ENCODE results near the gene PURB.
"Not testable (repeated sequence)": the region's sequence is repeated elsewhere in the genome, so short reads cannot be mapped to it uniquely, and the experiment has no call there.

PURB gene

GRCh38 chr7:44881066-44881600 lies 4.2 kb downstream of the PURB start:
- Mint-ChIP-seq H3K9me3 (peaks cover 5% of the 10 kb centered on the region), H3K36me3 (ENCODE audit: low read depth) (peaks cover 86% of the 10 kb centered on the region)

GRCh38 chr7:44880317-44881018 lies 4.9 kb downstream of the PURB start:
- Mint-ChIP-seq H3K36me3 (ENCODE audit: low read depth) (peaks cover 83% of the 10 kb centered on the region), H3K27ac (peak overlapping the region; percentile 56), H3K4me3 (peak overlapping the region; percentile 87), H3K4me1 (ENCODE audit: low read depth) (peaks cover 56% of the 10 kb centered on the region), H3K9me3 (peaks cover 5% of the 10 kb centered on the region), H3K27me3 (no peaks in the 10 kb centered on the region)
- no peak for DNase-seq

More at GRCh38 chr7:44881066-44881600, 4.2 kb downstream of the PURB start:
- DNase-seq: no peak
- H3K4me3 Mint-ChIP-seq: peak overlapping the region; percentile 87
- peak overlapping the region; percentile 55 for H3K27ac Mint-ChIP-seq
- H3K27me3 Mint-ChIP-seq: no peaks in the 10 kb centered on the region
- peaks cover 61% of the 10 kb centered on the region for H3K4me1 Mint-ChIP-seq (ENCODE audit: low read depth)

- no peak for DNase-seq
- peaks cover 24% of the 10 kb centered on the region for H3K4me1 Mint-ChIP-seq (ENCODE audit: low read depth)
- H3K27me3 Mint-ChIP-seq: no peaks in the 10 kb centered on the region
- H3K4me3 Mint-ChIP-seq: no peak overlapping the region
- H3K27ac Mint-ChIP-seq: no peak overlapping the region
- H3K9me3 Mint-ChIP-seq: no peaks in the 10 kb centered on the region
- peaks cover 50% of the 10 kb centered on the region for H3K36me3 Mint-ChIP-seq (ENCODE audit: low read depth)
Observed at GRCh38 chr7:44876393-44876792, 8.9 kb downstream of the PURB start.

GRCh38 chr7:44875241-44875640 lies 10.1 kb downstream of the PURB start:
- no peak overlapping the region for H3K4me3 Mint-ChIP-seq
- peaks cover 38% of the 10 kb centered on the region for H3K36me3 Mint-ChIP-seq (ENCODE audit: low read depth)
- H3K4me1 Mint-ChIP-seq (ENCODE audit: low read depth): peaks cover 12% of the 10 kb centered on the region
- no peak for DNase-seq
- no peaks in the 10 kb centered on the region for H3K9me3 Mint-ChIP-seq
- H3K27me3 Mint-ChIP-seq: no peaks in the 10 kb centered on the region
- no peak overlapping the region for H3K27ac Mint-ChIP-seq

DNA sequence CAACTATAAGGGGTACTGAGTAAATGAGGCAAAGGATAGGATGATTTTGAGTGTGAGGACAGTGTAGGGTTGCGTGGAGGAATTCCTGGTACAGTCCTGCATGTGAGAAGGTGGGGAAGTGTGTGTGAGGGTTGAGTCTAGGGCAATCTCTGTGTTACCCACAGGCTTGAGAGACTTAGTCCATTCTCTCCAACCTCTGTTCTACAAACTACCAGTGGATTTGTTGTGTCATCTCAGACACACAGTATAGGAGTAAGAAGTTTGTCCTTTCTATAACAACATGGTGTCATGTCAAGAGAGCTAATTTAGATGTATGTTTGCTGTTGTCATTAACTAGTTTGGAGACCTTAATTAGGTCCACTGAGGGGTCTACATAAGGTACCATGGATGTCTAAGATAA lies 12.5 kb downstream of the PURB start:
- H3K9me3 Mint-ChIP-seq: no peaks in the 10 kb centered on the region
- H3K27me3 Mint-ChIP-seq: no peaks in the 10 kb centered on the region
- DNase-seq: no peak
- H3K4me3 Mint-ChIP-seq: no peak overlapping the region
- peaks cover 3% of the 10 kb centered on the region for H3K4me1 Mint-ChIP-seq (ENCODE audit: low read depth)
- no peak overlapping the region for H3K27ac Mint-ChIP-seq
- H3K36me3 Mint-ChIP-seq (ENCODE audit: low read depth): peaks cover 18% of the 10 kb centered on the region

GRCh38 chr7:44871918-44872317 lies 13.4 kb downstream of the PURB start:
- H3K9me3 Mint-ChIP-seq; H3K4me3 Mint-ChIP-seq; DNase-seq; H3K27me3 Mint-ChIP-seq; H3K4me1 Mint-ChIP-seq (ENCODE audit: low read depth); H3K27ac Mint-ChIP-seq: not testable (repeated sequence)
- H3K36me3 Mint-ChIP-seq (ENCODE audit: low read depth): peaks cover 11% of the 10 kb centered on the region

DNA sequence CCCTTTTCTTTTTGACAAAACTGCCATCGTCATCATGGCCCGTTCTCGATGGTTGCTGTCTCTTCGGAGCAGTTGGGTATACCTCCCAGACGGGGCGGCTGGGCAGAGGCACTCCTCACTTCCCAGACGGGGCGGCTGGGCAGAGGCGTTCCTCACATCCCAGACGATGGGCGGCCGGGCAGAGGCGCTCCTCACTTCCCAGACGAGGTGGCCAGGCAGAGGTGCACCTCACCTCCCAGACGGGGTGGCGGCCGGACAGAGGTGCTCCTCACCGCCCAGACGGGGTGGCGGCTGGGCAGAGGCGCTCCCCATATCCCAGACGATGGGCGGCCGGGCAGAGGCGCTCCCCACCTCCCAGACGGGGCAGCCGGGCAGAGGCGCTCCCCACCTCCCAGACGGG lies 14.6 kb downstream of the PURB start:
- not testable (repeated sequence) for H3K4me1 Mint-ChIP-seq (ENCODE audit: low read depth); H3K9me3 Mint-ChIP-seq; H3K4me3 Mint-ChIP-seq; H3K27me3 Mint-ChIP-seq; DNase-seq; H3K27ac Mint-ChIP-seq; H3K36me3 Mint-ChIP-seq (ENCODE audit: low read depth)

DNA sequence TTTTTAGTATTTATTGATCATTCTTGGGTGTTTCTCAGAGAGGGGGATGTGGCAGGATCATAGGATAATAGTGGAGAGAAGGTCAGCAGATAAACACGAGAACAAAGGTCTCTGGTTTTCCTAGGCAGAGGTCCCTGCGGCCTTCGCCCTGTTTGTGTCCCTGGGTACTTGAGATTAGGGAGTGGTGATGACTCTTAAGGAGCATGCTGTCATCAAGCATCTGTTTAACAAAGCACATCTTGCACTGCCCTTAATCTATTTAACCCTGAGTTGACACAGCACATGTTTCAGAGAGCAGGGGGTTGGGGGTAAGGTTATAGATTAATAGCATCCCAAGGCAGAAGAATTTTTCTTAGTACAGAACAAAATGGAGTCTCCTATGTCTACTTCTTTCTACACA lies 15.0 kb downstream of the PURB start:
- not testable (repeated sequence) for H3K4me1 Mint-ChIP-seq (ENCODE audit: low read depth); H3K4me3 Mint-ChIP-seq

GRCh38 chr7:44867073-44867995 lies 18.0 kb downstream of the PURB start:
- Mint-ChIP-seq H3K4me1 (ENCODE audit: low read depth) (peaks cover 7% of the 10 kb centered on the region), H3K36me3 (ENCODE audit: low read depth) (no peaks in the 10 kb centered on the region), H3K9me3 (no peaks in the 10 kb centered on the region), H3K27me3 (peaks cover 4% of the 10 kb centered on the region), H3K27ac (no peak overlapping the region), H3K4me3 (no peak overlapping the region)
- DNase-seq: no peak

More for the DNA sequence above, 15.0 kb downstream of the PURB start:
- not testable (repeated sequence) for H3K27ac Mint-ChIP-seq; H3K9me3 Mint-ChIP-seq; H3K27me3 Mint-ChIP-seq; H3K36me3 Mint-ChIP-seq (ENCODE audit: low read depth); DNase-seq

GRCh38 chr7:44861949-44862348 lies 23.4 kb downstream of the PURB start:
- H3K4me3 Mint-ChIP-seq; H3K4me1 Mint-ChIP-seq (ENCODE audit: low read depth); H3K36me3 Mint-ChIP-seq (ENCODE audit: low read depth); H3K27ac Mint-ChIP-seq; H3K9me3 Mint-ChIP-seq; H3K27me3 Mint-ChIP-seq; DNase-seq: not testable (repeated sequence)

DNA sequence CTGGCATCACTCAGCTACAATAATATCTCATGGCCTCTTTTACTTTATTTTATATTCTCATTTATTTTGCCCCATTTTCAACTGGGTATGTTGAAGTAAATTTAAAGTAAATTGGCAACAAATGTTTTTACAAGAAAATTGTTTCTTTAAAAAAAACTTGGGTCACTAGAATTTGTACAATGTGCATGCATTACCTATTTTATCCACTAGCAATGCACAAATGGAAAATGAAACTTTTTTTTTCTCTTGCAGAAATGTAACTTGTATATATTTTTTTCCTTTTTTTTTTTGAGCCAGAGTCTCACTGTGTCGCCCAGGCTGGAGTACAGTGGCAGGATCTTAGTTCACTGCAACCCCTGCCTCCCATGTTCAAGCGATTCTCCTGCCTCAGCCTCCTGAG lies 27.2 kb downstream of the PURB start:
- Mint-ChIP-seq H3K4me3 (no peak overlapping the region), H3K9me3 (no peaks in the 10 kb centered on the region), H3K27ac (no peak overlapping the region), H3K36me3 (ENCODE audit: low read depth) (no peaks in the 10 kb centered on the region), H3K4me1 (ENCODE audit: low read depth) (peaks cover 26% of the 10 kb centered on the region), H3K27me3 (peaks cover 4% of the 10 kb centered on the region)
- no peak for DNase-seq

- H3K4me3 Mint-ChIP-seq: no peak overlapping the region
- DNase-seq: no peak
Observed at GRCh38 chr7:44854644-44855364, 30.5 kb downstream of the PURB start.

GRCh38 chr7:44853391-44853790 lies 31.9 kb downstream of the PURB start:
- Mint-ChIP-seq H3K27ac (no peak overlapping the region), H3K36me3 (ENCODE audit: low read depth) (peaks cover 7% of the 10 kb centered on the region), H3K9me3 (no peaks in the 10 kb centered on the region), H3K4me1 (ENCODE audit: low read depth) (peaks cover 42% of the 10 kb centered on the region), H3K4me3 (no peak overlapping the region), H3K27me3 (no peaks in the 10 kb centered on the region)
- DNase-seq: no peak

More at GRCh38 chr7:44854644-44855364, 30.5 kb downstream of the PURB start:
- Mint-ChIP-seq H3K4me1 (ENCODE audit: low read depth) (peaks cover 34% of the 10 kb centered on the region), H3K36me3 (ENCODE audit: low read depth) (no peaks in the 10 kb centered on the region), H3K27ac (no peak overlapping the region), H3K27me3 (no peaks in the 10 kb centered on the region), H3K9me3 (no peaks in the 10 kb centered on the region)

- DNase-seq: no peak
- H3K27ac Mint-ChIP-seq: no peak overlapping the region
- no peak overlapping the region for H3K4me3 Mint-ChIP-seq
- peaks cover 9% of the 10 kb centered on the region for H3K36me3 Mint-ChIP-seq (ENCODE audit: low read depth)
- H3K4me1 Mint-ChIP-seq (ENCODE audit: low read depth): peaks cover 37% of the 10 kb centered on the region
- no peaks in the 10 kb centered on the region for H3K9me3 Mint-ChIP-seq
- no peaks in the 10 kb centered on the region for H3K27me3 Mint-ChIP-seq
Observed at GRCh38 chr7:44852590-44852989, 32.7 kb downstream of the PURB start.
